SK-MEL-5 (cell line): ENCODE data around the gene MS4A7. TPM values are rescaled to one million over a fixed set of nuclear protein-coding genes. Genes with fewer than 3 reads are reported as not detected.

Source experiments
- DNase-seq: peaks from one replicate; pipeline ENCODE4 v3.0.0-alpha.2; 2016; ENCODE audit warnings: low read depth, low spot score
- in situ Hi-C: cut with HindIII; loops from 2 replicates; pipeline ENCODE4 v1.10.0; 2016; ENCODE audit warnings: low sequenced_read_pairs, high pct_unique_total_duplicates, low pct_unique_long_range_greater_than_20kb
- total RNA-seq: library from RNA; depleted of rRNA; stranded (reverse); fragments of >200 nt; shearing (Covaris generic); gene quantifications from 2 replicates; pipeline ENCODE4 v1.2.3, GENCODE V29; 2014; rRNA removed

Gene MS4A7
- total RNA-seq, 1 experiment from 2014 or later = not detected

GRCh38 chr11:60422609-60423008, 44.3 kb downstream of the MS4A7 start:
- no peak for DNase-seq
- in situ Hi-C loops = no loop called here

GRCh38 chr11:60428517-60428916, 50.2 kb downstream of the MS4A7 start:
- in situ Hi-C loops = no loop called here
- no peak for DNase-seq

- DNase-seq = no peak
- in situ Hi-C loops = no loop called here
Observed at GRCh38 chr11:60429272-60429671, 50.9 kb downstream of the MS4A7 start, which contains the start of gene MS4A5. MS4A5 (plus strand) TSS chr11:60429572; CDS start chr11:60429675, 103 bp downstream.

- DNase-seq = no peak
- in situ Hi-C loops = no loop called here
Observed at GRCh38 chr11:60431251-60431650, 52.9 kb downstream of the MS4A7 start.

GRCh38 chr11:60433401-60433800, 55.1 kb downstream of the MS4A7 start:
- in situ Hi-C loops = no loop called here
- DNase-seq = no peak

Other genes starting within 250 kb of the MS4A7 start
- 0.53 TPM in 1 of 2 replicates, not detected in the other for gene MS4A6A, start 195.4 kb upstream of the MS4A7 start, total RNA-seq
- not detected in 2 replicates for gene MS4A4E, start 135.4 kb upstream of the MS4A7 start, total RNA-seq
- not detected in 2 replicates for gene MS4A4A, start 97.9 kb upstream of the MS4A7 start, total RNA-seq
- not detected in 2 replicates for gene MS4A6E, start 51.3 kb upstream of the MS4A7 start, total RNA-seq
- gene MS4A14, start 17.9 kb downstream of the MS4A7 start, total RNA-seq = not detected in 2 replicates
- not detected in 2 replicates for gene MS4A5, start 51.0 kb downstream of the MS4A7 start, total RNA-seq
- not detected in 2 replicates for gene MS4A1, start 77.3 kb downstream of the MS4A7 start, total RNA-seq
- not detected in 2 replicates for gene MS4A12, start 114.2 kb downstream of the MS4A7 start, total RNA-seq
- gene MS4A13, start 136.9 kb downstream of the MS4A7 start, total RNA-seq = not detected in 2 replicates